Measurements from ENCODE around the gene ILKAP.

The ILKAP gene

DNA sequence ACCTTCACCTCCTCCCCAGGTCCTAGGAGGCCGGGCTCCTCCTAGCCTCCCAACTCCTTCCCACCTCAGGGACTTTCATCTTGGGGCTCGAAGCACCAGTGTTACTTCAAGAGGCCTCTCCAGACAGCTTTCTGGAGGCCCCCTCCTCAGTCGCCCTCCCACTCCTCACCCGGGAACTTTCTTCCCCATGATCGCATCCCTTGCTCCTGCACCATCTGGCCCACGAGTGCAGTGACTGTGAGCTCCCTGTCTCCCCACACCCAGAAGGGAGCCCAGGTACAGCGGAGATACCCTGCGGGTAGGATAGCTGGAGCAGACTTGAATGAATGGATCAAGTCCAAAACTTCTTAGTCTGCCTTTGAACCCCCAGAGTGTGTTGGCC is 38.6 kb downstream of the ILKAP start:
- no peak for DNase-seq

- no peak for DNase-seq
Measured at GRCh38 chr2:238163481-238164198, 39.9 kb downstream of the ILKAP start.

DNA sequence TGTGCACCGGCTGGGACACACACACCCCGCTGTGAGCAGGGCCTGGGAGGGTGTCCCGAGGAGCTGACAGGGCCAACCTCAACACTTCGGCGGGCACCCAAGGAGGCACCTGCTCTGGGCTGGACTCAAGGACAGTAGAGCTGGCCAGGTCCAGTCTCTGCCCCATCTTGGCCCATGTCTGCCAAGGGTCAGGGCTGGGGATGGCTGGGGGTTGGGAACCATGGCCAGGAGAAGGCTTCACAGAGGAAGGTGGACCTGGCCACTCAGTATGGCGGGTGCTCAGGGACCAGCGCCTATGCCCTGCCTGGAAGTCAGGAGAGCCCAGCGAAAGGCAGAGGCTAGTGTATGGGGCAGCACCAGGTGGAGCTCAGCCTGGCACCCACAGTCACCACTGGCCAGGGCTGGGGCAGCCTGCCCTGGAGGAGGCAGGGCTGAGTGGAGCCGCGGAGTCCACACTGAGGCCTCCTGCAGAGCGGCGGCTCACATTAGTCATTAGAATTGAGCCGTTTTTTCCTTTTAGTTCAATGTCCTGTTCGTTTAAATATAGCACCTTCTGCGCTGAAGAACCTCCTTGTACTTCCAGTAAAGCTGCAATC is 40.6 kb downstream of the ILKAP start:
- peak; percentile 72 for DNase-seq

GRCh38 chr2:238162251-238162845 is 41.1 kb downstream of the ILKAP start:
- no peak for DNase-seq

- no peak for DNase-seq
Measured at GRCh38 chr2:238161291-238162051, 42.0 kb downstream of the ILKAP start.

DNA sequence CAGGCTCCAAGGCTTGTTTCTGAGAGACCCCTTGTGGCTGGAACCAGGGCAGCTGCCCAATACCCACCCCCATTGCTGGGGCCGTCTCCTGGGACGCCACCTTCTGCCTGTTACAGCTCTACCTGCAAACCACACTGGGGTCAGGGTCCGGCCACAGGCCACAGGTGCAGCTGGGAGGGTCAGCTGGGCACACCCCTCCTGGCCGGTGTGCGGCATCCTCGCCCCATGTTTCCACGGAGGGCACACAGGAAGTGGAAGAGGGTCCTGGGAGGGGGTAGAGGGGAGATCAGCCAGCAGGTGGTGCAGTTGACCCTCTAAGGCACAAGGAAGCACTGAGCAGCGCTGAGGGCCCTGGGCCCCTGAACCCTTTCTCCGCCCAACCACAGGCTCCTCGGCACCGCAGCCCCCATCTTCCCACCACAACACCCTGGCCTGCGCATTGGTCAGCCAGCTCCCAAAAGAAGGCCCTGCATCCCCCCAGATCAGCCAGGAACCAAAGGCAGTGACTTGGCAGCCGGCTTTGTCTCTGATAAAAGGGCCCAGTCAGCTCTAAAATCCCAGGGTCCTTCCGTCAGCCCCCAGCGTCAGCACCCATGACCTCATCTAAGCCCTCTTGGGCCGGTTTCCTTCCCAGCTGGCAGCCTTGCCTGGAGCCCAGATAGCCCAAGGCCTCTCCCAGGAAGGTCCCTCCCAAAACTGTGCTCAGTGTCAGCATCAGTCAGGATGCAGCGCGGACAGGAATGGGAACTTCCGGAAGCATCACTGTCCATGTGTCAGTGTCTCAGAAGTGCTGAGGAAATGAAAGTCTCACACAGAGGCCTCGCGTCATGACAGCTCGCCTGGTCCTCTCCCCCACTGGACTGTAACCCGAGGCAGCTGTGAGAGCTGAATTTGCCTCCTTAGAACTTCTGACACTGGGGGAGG is 43.0 kb downstream of the ILKAP start:
- DNase-seq, result peak; percentile 29

DNA sequence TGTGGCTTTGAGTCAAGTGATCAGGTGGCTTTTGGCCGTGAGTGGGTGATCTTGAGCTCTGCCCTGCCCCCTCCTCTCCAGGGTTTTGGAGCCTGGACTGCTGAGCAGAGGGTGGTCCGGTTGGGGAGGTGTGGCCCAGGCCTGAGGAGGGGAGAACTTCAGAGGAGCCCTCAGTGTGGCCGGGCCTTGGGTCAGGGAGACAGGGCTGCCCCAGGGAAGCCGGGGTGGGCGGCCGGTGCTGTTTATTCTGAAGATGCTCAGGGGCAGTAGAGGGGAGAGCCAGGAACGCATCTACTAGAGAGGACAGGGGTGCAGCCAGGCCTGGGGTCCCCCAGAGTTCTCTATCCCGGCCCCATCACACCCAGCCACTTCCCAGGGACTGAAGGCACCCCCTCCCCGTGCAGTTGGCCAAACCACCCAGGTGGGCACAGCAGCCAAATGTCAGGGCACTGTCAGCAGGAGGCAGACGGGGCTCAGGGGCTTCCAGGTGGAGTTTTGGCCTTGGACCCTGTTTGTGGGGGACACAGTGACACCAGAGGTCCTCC is 43.8 kb downstream of the ILKAP start:
- DNase-seq, result no peak

DNA sequence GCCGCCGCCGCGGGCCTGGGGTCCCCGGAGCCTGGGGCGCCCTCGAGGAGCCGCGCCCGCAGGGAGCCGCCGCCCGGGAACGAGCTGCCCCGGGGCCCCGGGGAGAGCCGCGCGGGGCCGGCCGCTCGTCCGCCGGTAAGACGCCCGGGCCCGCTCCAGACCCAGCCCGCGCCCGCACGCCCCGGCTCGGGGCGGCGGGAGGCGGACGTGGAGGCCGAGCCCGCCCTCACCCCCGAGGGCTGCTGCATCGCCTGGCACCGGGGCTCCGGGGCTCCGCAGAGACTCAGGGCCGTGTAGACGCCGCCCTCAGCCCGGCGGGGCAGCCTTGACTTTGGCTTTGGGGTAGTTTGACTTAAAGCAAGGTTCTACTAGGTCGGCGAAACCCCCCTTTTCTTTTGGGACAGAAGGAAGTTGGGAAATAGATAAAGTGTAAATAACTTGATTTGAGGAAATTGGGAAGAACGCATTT is 44.4 kb downstream of the ILKAP start:
- no peak for DNase-seq

- peak; percentile 62 for DNase-seq
Measured at GRCh38 chr2:238158509-238159070, 44.9 kb downstream of the ILKAP start, which contains the start of gene ERFE. Gene ERFE (plus strand): TSS chr2:238158970. CDS start chr2:238159008, 38 bp downstream.

DNA sequence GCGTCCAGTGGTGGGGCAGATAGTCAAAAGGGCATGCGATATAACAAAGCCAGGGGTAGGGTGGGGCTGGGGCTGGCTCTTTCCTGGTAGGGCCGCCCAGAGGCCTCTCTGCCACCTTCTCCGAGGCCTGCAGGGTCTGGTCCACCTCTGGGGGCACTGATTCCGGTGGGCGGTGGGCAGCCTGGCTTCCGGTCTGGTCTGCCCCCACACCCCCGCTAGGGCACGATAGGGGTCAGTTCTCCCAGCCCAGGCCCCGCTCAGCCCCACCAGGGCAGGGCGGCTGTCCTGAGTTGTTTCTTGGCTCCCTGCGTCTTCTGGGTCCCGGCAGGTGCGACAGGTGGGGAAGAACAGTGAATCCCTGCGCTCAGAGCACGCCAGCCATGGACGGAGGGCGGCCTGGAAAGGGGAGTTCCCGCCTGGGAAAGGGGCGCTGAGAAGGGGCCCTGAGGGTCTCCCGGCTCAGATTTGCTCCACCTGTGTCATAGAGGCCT is 45.4 kb downstream of the ILKAP start:
- no peak for DNase-seq

DNA sequence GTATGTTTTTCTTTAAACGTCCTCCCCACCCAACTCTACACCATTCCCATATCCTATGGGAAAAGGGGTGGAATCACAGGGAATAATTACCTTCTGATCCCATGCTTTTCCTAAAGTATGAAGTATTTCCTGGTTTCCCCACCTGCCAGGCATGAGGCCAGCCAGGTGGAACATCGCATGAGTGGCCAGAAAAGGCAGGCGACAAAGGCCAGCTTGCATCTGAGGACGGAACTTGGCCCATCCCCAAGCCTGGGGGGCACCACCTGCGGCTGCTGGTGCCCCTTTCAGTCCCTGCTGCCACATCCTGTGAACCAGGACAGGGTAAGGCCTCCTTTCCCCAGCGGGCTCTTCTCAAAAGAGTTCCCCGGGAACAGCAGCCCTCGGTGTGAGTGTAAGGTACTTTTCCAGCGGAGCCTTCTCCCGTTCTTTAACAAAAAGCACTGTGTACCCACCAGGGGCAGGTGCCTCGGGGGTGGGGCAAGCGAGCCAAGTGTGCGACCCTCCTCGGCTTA is 45.9 kb downstream of the ILKAP start:
- DNase-seq, result no peak

GRCh38 chr2:238155761-238156694 is 47.5 kb downstream of the ILKAP start:
- no peak for DNase-seq

DNA sequence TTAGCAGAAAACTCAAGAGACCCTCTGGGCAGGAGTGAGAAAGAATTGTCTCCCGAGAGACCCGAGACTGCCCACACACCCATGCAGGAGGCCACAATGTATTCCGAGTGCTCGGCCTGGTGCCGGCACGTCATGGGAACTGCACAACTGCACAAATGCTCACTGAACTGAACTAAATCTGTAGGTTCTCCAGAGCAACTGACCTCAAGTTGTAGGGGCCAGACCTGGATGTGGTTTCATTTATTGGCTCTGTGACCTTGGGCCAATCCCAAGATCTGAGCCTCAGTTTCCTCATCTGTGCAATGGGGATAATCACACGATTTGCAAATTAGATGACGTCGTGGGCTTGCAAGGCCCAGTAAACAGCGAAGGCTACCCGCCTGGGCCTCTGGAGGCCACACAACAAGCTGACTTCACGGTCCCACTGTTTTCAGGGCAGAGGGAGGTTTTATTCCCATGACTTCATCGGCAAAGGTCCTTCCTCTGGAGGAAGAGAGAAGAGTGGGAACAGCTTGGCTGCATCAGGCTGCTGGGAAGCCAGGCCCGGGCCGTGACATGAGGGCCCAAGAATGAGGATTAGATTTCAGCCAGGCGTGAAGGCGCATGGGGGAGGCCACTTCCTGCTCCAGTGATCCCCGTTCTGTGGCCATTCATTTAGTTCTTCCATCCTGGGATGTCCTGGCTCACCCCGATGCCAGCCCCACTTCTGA is 48.3 kb downstream of the ILKAP start:
- peak; percentile 73 for DNase-seq

DNA sequence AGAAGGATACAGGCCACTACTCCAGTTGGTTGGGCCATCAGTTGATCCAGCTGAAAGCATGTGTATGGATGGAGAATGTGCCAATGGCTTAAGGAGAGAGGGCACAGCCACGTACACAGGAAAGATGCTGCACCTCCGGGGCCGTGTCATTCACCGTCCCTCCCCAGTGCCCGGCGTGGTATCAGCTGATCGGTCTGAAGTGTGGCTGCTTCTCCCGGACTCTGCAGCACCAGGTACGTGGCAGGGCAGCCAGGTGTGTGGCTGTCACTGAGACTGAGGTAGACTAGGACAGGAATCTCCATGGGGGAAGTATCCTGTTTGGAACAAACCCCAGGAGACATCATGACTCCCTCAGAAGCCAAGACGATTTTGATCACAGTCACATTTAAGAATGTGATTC is 48.9 kb downstream of the ILKAP start:
- DNase-seq, result no peak

- DNase-seq, result no peak
Measured at GRCh38 chr2:238152771-238153688, 50.5 kb downstream of the ILKAP start.

DNA sequence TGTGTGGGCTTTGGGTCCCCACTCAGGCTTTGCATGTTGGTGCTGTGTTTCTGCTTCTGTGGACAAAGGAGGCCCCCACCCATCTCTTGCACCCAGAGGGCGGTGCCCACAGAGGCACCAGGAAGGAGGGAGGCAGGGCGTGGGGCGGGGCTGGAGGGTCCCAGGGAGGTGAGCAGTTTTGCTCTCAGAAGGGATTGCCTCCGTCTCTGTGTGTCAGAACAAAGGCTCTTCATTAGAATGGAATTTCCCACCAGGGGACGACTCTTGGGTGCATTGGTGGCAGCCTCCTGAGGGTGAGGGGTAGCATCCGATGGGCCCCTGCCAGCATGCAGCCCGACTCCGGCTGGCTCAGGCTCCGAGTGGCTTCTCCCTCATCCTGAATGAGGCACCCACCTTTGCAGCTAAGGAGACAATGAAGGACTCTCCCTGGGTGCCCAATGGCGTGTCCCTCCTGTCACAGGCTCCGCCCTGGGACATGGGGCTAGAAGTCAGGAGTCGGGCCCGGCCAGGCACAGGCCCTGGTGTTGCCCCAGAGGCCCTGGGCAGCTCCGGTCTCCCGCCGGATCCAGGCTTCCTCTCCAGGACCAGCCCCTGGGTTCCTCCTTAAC is 51.8 kb downstream of the ILKAP start:
- no peak for DNase-seq

DNA sequence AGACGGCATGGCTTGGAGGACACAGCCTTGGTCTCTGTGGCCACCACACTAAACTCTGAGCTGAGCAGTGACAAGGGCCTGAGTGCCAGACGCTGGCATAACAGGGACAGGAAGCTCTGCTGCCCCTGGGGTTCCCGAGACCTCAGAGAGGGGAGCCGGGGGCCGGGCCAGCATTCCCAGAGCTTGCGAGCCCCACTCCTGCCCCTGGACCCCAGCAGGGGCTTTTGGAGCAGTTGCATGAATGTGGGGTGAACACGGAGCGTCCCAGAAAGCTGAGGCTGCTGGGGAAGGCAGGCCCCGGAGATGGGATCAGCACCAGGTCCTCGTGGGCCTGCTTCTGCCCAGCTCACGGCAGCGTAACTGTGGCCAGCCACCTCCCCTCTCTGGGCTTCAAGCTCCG is 52.3 kb downstream of the ILKAP start:
- DNase-seq, result no peak

GRCh38 chr2:238150686-238151085 is 52.8 kb downstream of the ILKAP start:
- DNase-seq, result no peak
